Stimulated activated CD8-positive, alpha-beta memory T cell treated with anti-CD3 and anti-CD28 coated beads, Interleukin-12 subunit alpha, Interleukin-12 subunit beta, amount 100 ng/mL, for 24 hours (primary cell): Measurements from ENCODE around the gene KIF3B.
"Not testable (repeated sequence)": the region's sequence is repeated elsewhere in the genome, so short reads cannot be mapped to it uniquely, and the experiment has no call there.

Experiments used
- DNase-seq: peaks from one replicate; pipeline ENCODE4 v3.0.0-alpha.2; 2020; ENCODE audit errors: extremely low read depth

KIF3B gene

GRCh38 chr20:32357375-32357868 lies 80.0 kb downstream of the KIF3B start:
- no peak for DNase-seq

DNA sequence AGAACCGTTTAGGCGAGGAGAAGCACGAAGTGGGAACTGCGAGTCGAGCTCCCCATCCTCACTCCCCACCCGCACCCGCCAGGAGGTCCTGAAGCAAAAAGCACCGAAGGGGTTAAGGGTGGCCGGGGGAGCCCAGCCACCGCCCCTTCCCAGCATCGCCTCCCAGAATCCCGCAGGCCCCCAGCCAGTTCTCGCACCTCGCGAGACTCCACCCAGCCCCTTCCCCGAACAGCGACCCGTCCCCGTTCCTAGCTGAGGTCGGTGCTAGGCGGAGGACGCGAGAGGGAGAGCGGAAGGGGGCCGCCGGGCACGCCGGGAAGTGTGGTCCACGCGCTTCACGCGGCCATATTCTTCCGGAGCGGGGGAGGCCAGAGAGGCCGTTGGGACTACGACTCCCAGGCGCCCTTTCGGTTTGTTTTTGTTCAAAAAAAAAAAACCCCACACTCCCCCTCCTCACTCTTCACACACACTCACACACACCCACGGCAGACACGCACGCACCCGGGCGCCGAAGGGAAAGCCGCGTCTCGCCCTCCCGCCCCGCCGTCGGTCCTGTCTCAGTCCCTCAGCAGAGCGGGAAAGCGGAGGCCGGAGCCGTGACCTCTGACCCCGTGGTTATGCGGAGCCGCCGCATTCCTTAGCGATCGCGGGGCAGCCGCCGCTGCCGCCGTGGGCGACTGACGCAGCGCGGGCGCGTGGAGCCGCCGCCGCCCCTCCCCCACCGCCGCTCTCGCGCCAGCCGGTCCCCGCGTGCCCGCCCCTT lies 80.6 kb downstream of the KIF3B start, which contains the start of gene ASXL1:
Gene ASXL1 (plus strand): TSS at position 463 of the 763 bp plus-strand sequence. CDS start 445 bp downstream, outside the sequence.
- peak; percentile 85 for DNase-seq

GRCh38 chr20:32358632-32358882 lies 81.1 kb downstream of the KIF3B start:
- no peak for DNase-seq

- peak; percentile 64 for DNase-seq
These were observed 81.6 kb downstream of the KIF3B start for GRCh38 chr20:32358883-32359632.

DNA sequence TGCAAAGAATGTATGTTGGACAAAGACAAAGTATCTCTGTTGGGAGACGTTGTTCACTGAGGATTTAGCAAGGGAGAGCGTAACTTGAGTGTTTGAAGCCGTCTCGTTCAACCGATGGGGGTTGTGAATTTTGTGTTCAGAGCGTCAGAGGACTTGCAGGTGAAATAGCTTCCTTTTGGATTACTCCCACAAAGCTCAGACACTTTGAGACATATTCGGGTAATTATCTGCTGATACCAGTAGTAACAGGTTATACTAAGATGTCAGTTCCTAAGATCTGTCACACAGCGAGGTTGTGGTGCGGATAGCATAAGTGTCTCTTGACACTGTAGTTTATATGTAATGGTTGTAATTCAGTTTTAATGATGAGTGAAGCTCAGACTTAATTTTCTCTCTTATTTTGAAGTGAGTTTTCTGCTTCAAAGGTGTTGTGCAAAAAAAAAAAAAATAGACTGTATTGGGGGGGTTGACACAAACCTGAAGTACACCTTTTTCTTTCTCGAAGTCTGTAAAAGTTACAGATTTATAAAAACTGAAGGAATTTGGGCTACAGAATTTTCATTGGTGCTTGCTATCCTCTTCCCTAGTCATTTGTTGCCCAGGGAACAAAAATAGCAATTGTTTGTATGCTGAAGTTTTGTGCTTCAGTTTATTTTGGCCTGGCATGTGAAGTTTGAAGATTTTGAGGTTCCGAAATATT lies 82.3 kb downstream of the KIF3B start:
- no peak for DNase-seq

DNA sequence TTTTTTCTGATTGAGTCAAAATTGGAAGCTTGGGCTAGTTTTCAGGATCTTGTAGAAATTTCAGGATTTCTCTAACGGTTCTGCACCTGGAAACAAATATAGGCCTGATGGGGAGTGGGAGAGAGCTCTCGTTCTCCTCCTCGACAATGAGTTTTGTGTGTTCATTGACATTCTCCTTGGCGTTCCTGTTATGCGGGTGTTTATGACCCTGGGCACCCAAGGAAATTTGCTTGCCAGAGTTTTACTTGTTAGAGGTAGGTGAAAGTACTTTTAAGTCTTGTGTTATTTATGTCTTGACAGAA lies 82.8 kb downstream of the KIF3B start:
- no peak for DNase-seq

- no peak for DNase-seq
These were observed 85.5 kb downstream of the KIF3B start for GRCh38 chr20:32362901-32363364.

DNA sequence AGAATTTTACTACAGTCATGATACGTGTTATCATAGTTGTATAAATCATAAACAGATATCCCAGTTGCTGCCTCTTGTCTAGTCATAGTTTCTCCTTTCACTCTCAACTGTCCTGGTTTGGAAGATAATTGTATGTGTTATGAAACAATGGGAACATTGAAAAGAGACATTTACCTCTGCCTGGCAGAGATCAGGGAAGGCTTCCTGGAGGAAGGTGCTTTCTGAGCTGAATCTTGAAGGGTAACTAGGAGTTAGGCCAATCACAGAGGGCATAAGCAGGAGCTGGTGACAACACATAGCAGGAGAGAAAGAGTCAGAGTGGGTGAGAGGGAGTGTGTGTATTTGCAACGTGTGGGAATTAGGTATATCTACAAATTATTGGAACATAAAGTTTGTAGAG lies 86.0 kb downstream of the KIF3B start:
- no peak for DNase-seq

DNA sequence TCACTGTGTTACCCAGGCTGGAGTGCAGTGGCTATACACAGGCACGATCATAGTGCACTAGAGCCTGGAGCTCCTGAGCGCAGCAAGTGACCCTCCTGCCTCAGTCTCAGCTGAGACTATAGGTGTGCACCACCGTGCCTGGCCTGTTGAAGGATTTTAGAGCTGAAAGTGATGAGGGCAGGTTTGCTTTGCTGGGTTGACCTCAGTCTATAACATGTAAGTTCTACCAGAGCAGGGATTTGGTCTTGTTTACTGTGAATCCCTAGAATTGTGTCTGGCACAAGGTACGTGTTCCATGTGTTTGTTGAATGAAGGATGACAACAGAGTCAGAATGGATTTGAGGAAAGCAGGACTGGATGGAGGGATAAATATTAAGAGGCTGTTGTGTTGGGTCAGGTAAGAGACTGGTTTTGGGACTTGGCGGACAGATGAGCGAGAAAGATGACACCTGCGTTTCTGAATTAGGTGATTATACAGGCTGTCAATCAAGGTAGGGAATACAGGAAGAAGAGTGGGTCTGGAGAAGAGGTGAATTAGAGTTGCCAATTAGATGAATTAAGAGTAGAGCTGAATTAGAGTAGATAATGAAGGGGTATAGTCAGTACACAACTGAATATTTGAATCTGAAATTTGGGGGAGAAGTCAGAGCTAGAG lies 87.2 kb downstream of the KIF3B start:
- no peak for DNase-seq

DNA sequence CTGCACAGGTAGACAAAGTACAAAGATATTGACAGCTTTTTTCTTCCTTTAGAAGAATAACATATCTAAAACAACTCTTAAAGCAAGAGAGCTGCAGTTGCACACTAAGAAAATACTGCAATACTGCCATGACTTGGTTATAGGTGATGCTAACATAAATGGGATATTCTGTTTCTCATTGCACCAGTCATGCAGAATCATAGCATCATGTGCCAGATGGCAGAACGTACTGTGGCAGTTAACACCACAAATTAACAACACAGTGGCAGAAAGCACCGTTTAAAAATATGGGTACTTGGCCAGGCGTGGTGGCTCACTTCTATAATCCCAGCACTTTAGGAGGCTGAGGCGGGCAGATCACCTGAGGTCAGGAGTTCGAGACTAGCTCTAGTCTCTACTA lies 88.1 kb downstream of the KIF3B start:
- no peak for DNase-seq

- DNase-seq = no peak
These were observed 88.9 kb downstream of the KIF3B start for GRCh38 chr20:32366380-32366779.

DNA sequence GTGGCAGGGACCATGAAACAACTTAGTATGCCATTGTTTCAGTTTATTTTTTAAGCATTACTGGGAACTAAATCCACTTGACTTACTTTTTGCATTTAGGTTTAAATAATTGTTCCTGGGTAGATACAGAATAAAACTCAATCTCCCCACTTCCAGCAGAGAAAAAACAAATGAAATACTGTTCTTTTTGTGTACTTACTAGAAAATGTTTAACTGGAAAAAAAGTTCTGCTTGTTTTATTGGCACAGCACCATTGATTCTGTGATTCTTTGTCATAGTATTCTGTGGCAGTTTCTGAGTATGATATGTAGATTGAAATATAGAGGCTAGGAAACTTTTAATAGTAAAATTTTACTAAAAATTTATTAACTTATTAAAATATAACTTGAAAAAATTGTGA lies 90.9 kb downstream of the KIF3B start:
- no peak for DNase-seq

DNA sequence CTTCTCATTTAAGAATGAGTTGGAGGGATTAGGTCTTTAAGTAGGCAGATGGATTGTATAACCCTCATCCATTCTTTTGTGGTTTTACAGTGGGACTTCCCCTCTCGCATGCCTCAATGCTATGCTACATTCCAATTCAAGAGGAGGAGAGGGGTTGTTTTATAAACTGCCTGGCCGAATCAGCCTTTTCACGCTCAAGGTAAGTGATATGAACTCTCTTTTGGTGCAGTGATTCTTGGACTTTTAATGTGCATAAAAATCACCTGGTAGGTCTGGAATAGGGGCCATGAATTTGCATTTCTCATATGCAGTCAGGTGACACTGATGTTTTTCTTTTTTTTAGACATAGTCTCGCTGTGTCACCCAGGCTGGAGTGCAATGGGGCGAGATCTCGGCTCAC lies 91.5 kb downstream of the KIF3B start:
- no peak for DNase-seq

GRCh38 chr20:32370897-32371296 lies 93.4 kb downstream of the KIF3B start:
- no peak for DNase-seq

GRCh38 chr20:32378461-32378860 lies 101.0 kb downstream of the KIF3B start:
- DNase-seq = no peak

- not testable (repeated sequence) for DNase-seq
These were observed 102.6 kb downstream of the KIF3B start for GRCh38 chr20:32380037-32380436.

- DNase-seq = no peak
These were observed 103.3 kb downstream of the KIF3B start for GRCh38 chr20:32380745-32381144.

DNA sequence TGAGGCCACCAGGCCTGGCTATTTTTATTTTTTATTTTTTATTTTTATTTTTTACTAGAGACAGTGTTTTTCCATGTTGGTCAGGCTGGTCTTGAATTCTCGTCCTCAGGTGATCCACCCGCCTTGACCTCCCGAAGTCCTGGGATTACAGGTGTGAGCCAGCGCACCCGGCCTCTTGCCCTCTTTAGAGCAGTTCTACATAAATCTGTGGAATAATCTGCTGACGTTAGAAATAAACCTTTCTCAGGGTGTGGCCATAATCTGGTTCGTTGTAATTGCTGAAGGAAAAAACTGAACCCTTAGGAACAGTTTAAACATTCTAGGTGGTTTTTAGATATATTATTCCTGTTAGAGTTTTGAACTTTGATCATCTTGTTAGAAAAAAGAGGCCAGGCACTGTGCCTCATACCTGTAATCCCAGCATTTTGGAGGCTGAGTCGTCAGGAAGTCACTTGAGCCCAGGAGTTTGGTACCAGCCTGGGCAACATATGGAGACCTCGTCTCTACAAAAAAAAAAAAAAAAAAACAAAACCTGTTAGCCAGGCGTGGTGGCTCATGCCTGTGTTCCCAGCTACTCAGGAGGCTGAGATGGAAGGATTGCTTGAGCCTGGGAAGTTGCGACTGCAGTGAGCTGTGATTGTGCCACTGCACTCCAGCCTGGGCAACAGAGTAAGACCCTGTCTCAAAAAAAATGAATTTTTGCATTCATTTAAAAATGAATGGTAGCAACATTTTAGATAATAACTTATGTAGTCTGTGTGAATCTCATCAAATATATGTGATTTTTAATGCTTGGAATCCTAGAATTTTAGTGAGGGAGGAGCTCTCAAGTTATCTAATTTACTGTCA lies 104.9 kb downstream of the KIF3B start:
- no peak for DNase-seq

DNA sequence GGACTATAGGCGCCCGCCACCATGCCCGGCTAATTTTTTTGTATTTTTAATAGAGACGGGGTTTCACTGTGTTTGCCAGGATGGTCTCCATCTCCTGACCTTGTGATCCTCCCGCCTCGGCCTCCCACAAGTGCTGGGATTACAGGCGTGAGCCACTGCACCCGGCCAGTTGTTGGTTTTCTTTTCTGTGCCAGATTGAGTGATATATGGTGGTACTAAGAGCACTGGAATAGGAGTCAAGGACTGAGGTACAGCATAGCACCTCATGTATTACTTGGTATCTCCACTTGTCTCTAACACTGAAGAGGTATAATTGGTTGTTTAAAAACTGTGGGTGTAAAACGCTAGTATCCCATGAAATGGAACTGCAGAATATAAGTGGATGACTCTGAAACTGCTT lies 106.0 kb downstream of the KIF3B start:
- DNase-seq = not testable (repeated sequence)
